HepG2 (cell line): Measurements from ENCODE around the gene AKAP8.

Experiments
- CEBPB ChIP-seq: IDR thresholded peaks from 2 replicates; pipeline ENCODE4 v1.6.1; 2011; ENCODE audit warnings: low read depth, low read length, improper control_type of control experiment, borderline replicate concordance
- LBX2 ChIP-seq: sonication (generic); formaldehyde crosslinking; IDR thresholded peaks from 2 replicates; pipeline ENCODE4 v1.5.0; 2020; ENCODE audit warnings: missing genetic modification reagents, mild to moderate bottlenecking, borderline replicate concordance
- MEIS2 ChIP-seq: sonication (generic); formaldehyde crosslinking; IDR thresholded peaks from 2 replicates; pipeline ENCODE4 v1.9.0; 2021; ENCODE audit warnings: mild to moderate bottlenecking, missing genetic modification reagents
- MTERF4 ChIP-seq: sonication (generic); formaldehyde crosslinking; IDR thresholded peaks from 2 replicates; pipeline ENCODE4 v1.8.0; 2023; ENCODE audit warnings: mild to moderate bottlenecking, missing genetic modification reagents
- MXI1 ChIP-seq: IDR thresholded peaks from 3 replicates; pipeline ENCODE4 v1.6.1; 2012; ENCODE audit warnings: low read depth, low read length, inconsistent platforms, borderline replicate concordance
- NR1H2 ChIP-seq: sonication (generic); formaldehyde crosslinking; IDR thresholded peaks from 2 replicates; pipeline ENCODE4 v1.8.1; 2022; ENCODE audit warnings: low read depth, missing genetic modification reagents, borderline replicate concordance
- POLR2AphosphoS5 ChIP-seq: IDR thresholded peaks from 2 replicates; pipeline ENCODE4 v1.6.1; 2012; ENCODE audit warnings: low read depth, low read length
- RERE ChIP-seq: IDR thresholded peaks from 2 replicates; pipeline ENCODE4 v1.6.1; 2016; ENCODE audit warnings: low read depth, missing genetic modification reagents, missing compliant biosample characterization
- RFX1 ChIP-seq: fragments of 450-650 bp; IDR thresholded peaks from 2 replicates; pipeline ENCODE4 v1.6.1; 2017
- ZBTB10 ChIP-seq: sonication (generic); formaldehyde crosslinking; IDR thresholded peaks from 2 replicates; pipeline ENCODE4 v1.4.0; 2020; ENCODE audit warnings: missing genetic modification reagents, borderline replicate concordance
- ZFP1 ChIP-seq: IDR thresholded peaks from 2 replicates; pipeline ENCODE4 v1.6.1; 2016
- ZNF501 ChIP-seq: sonication (generic); formaldehyde crosslinking; IDR thresholded peaks from 2 replicates; pipeline ENCODE4 v1.5.1; 2020; ENCODE audit warnings: mild to moderate bottlenecking, moderate library complexity, missing genetic modification reagents
- ZSCAN20 ChIP-seq: sonication (generic); formaldehyde crosslinking; IDR thresholded peaks from 2 replicates; pipeline ENCODE4 v1.4.0; 2020; ENCODE audit warnings: missing genetic modification reagents, mild to moderate bottlenecking, borderline replicate concordance
- ZUFSP ChIP-seq: sonication (generic); formaldehyde crosslinking; IDR thresholded peaks from 2 replicates; pipeline ENCODE4 v1.9.0; 2021; ENCODE audit warnings: missing genetic modification reagents, mild to moderate bottlenecking, borderline replicate concordance

- TF ChIP-seq CEBPB (no peak), POLR2AphosphoS5 (no peak), RFX1 (no peak), ZUFSP (CRISPR knock-in tag) (no peak), NR1H2 (no peak), ZBTB10 (CRISPR knock-in tag) (no peak), MEIS2 (CRISPR knock-in tag) (no peak), ZNF501 (CRISPR knock-in tag) (no peak), ZSCAN20 (CRISPR knock-in tag) (no peak), LBX2 (CRISPR knock-in tag) (no peak), MTERF4 (no peak), RERE (CRISPR knock-in tag) (no peak), ZFP1 (CRISPR knock-in tag) (no peak), MXI1 (no peak)
Observed at GRCh38 chr19:15404097-15404779, 24.7 kb upstream of the AKAP8 start.
